Naive thymus-derived CD4-positive, alpha-beta T cell (primary cell): ENCODE results near the gene ADCYAP1. TPM values are rescaled to one million over a fixed set of nuclear protein-coding genes. Genes with fewer than 3 reads are reported as not detected.
A peak's percentile ranks its signal among the peaks of the same experiment; 100 is the strongest.

ENCODE experiments used
- ATAC-seq: fragments of 150-1000 bp; cut with Tn5 transposase; 2 replicates; pipeline ENCODE4 v1.10.0; 2021; ENCODE audit warnings: mild to moderate bottlenecking, moderate library complexity
- CTCF ChIA-PET: fragments of 350-600 bp; sonication (Branson Sonifier 250); formaldehyde crosslinking; loops from one replicate; lab custom pipeline; 2021; ENCODE audit warnings: antibody characterized with exemption; lab: Charles Lee
- POLR2A ChIA-PET: fragments of 350-600 bp; sonication (Branson Sonifier 250); formaldehyde crosslinking; loops from one replicate; lab custom pipeline; 2021; ENCODE audit warnings: antibody characterized with exemption, inconsistent platforms; lab: Charles Lee
- DNase-seq, 9 donors: peaks; one replicate each; pipeline versions ENCODE4 v3.0.0 to v3.0.0-alpha.2; 2020 to 2022; ENCODE audit warnings: mixed read lengths in 1 of 9
- H3K27ac ChIP-seq: one replicate; pipeline ENCODE4 v1.7.0; 2013; ENCODE audit warnings: mild to moderate bottlenecking, low read depth, low read length, moderate library complexity
- H3K27me3 ChIP-seq, 2 donors: one replicate each; pipeline ENCODE4 v1.7.0; 2013; ENCODE audit warnings: low read length in 2 of 2, mild to moderate bottlenecking in 2 of 2, moderate library complexity in 2 of 2; ENCODE audit not compliant: control insufficient read depth in 2 of 2, insufficient read depth in 2 of 2
- H3K36me3 ChIP-seq, 3 experiments: 1 replicate in 2 of 3; 2 replicates in 1 of 3; pipeline ENCODE4 v1.7.0; 2013; ENCODE audit warnings: low read length in 3 of 3, mild to moderate bottlenecking in 3 of 3, moderate library complexity in 1 of 3; ENCODE audit not compliant: insufficient read depth in 3 of 3, control insufficient read depth in 2 of 3
- H3K4me1 ChIP-seq, 2 donors: one replicate each; pipeline ENCODE4 v1.7.0; 2013; ENCODE audit warnings: low read length in 2 of 2, mild to moderate bottlenecking in 2 of 2, moderate library complexity in 1 of 2; ENCODE audit not compliant: control insufficient read depth in 2 of 2, insufficient read depth in 2 of 2
- H3K4me3 ChIP-seq: 2 replicates; pipeline ENCODE4 v1.7.0; 2013; ENCODE audit warnings: mild to moderate bottlenecking, low read length
- H3K9me3 ChIP-seq, 3 experiments: 1 replicate in 2 of 3; 2 replicates in 1 of 3; pipeline ENCODE4 v1.7.0; 2013; ENCODE audit warnings: low read length in 3 of 3; ENCODE audit not compliant: control insufficient read depth in 2 of 3
- H3K27ac Mint-ChIP-seq, 9 donors: one replicate each; pipeline ENCODE4 v1.8.0; 2020 to 2022; ENCODE audit warnings: mixed read lengths in 9 of 9, mild to moderate bottlenecking in 8 of 9, moderate library complexity in 5 of 9, inconsistent platforms in 2 of 9
- H3K27me3 Mint-ChIP-seq, 5 donors: one replicate each; pipeline ENCODE4 v1.8.0; 2021 to 2022; ENCODE audit warnings: mixed read lengths in 5 of 5, mild to moderate bottlenecking in 1 of 5
- H3K36me3 Mint-ChIP-seq, 5 donors: one replicate each; pipeline ENCODE4 v1.8.0; 2020 to 2022; ENCODE audit warnings: mixed read lengths in 5 of 5, mild to moderate bottlenecking in 3 of 5, inconsistent platforms in 1 of 5
- H3K4me1 Mint-ChIP-seq, 7 donors: one replicate each; pipeline ENCODE4 v1.8.0; 2020 to 2022; ENCODE audit warnings: mixed read lengths in 7 of 7, mild to moderate bottlenecking in 3 of 7, inconsistent platforms in 1 of 7
- H3K4me3 Mint-ChIP-seq, 10 donors: one replicate each; pipeline ENCODE4 v1.8.0; 2020 to 2022; ENCODE audit warnings: mild to moderate bottlenecking in 10 of 10, mixed read lengths in 10 of 10, moderate library complexity in 6 of 10, inconsistent platforms in 2 of 10
- H3K9me3 Mint-ChIP-seq, 11 donors: one replicate each; pipeline ENCODE4 v1.8.0; 2020 to 2022; ENCODE audit warnings: mixed read lengths in 11 of 11, mild to moderate bottlenecking in 4 of 11, inconsistent platforms in 1 of 11, moderate library complexity in 1 of 11
- intact Hi-C, 2 donors: fragments of 100-400 bp; cut with micrococcal nuclease; formaldehyde crosslinking; loops; one replicate each; pipeline ENCODE4 v1.15.1; 2023
- polyA plus RNA-seq, 2 donors: library from polyadenylated mRNA; unstranded; fragments of 300-500 nt; fragmentation: Illumina TruSeq; gene quantifications; one replicate each; pipeline ENCODE4 v1.2.3, GENCODE V29; 2021
- total RNA-seq, 6 experiments: library from RNA in 5 of 6; stranded (reverse) in 5 of 6; gene quantifications; 1 replicate in 5 of 6; 2 replicates in 1 of 6; pipeline ENCODE4 v1.2.3 and lab custom pipeline; 2021 to 2026

ADCYAP1 gene
- total and polyA plus RNA-seq, 7 experiments from 2014 or later: 0.34 TPM; not detected in 5

GRCh38 chr18:903701-904100 is 970 bp upstream of the ADCYAP1 start:
- Mint-ChIP-seq H3K4me1 (peaks cover 2 to 24% (median 13%) of the 10 kb centered on the region in 7 donors), H3K27me3 (peaks cover 67 to 76% (median 74%) of the 10 kb centered on the region in 5 donors), H3K4me3 (peak overlapping the region in 2 of 10 donors; percentile 18 to 61), H3K36me3 (peaks cover 0 to 10% (median 6%) of the 10 kb centered on the region in 5 donors), H3K9me3 (peaks cover 0 to 26% (median 8%) of the 10 kb centered on the region in 11 donors), H3K27ac (peak overlapping the region in 1 of 9 donors; percentile 76)
- peak in 6 of 9 donors; percentile 11 to 57 (median 20) for DNase-seq
- Histone ChIP-seq H3K27me3 (peaks cover 0 to 26% of the 10 kb centered on the region in 2 donors), H3K4me1 (peaks cover 5 to 19% of the 10 kb centered on the region in 2 donors), H3K9me3 (no peaks in the 10 kb centered on the region), H3K4me3 (no peak overlapping the region), H3K27ac (no peak overlapping the region), H3K36me3 (no peaks in the 10 kb centered on the region)
- ChIA-PET CTCF (no interaction called here), POLR2A (no interaction called here)
- intact Hi-C loops: no loop called here
- ATAC-seq: no peak

GRCh38 chr18:905307-905947 is 756 bp downstream of the ADCYAP1 start:
- H3K27ac Mint-ChIP-seq: peak overlapping the region in 1 of 9 donors; percentile 60
- peaks cover 6 to 27% (median 17%) of the 10 kb centered on the region in 7 donors for H3K4me1 Mint-ChIP-seq
- Histone ChIP-seq H3K27me3 (peaks cover 0 to 30% of the 10 kb centered on the region in 2 donors), H3K27ac (no peak overlapping the region), H3K9me3 (no peaks in the 10 kb centered on the region), H3K4me1 (peaks cover 5 to 22% of the 10 kb centered on the region in 2 donors), H3K4me3 (no peak overlapping the region), H3K36me3 (no peaks in the 10 kb centered on the region)
- H3K4me3 Mint-ChIP-seq: peak overlapping the region in 7 of 10 donors; percentile 44 to 82 (median 56)
- H3K9me3 Mint-ChIP-seq: peaks cover 0 to 33% (median 9%) of the 10 kb centered on the region in 11 donors
- H3K27me3 Mint-ChIP-seq: peaks cover 67 to 83% (median 74%) of the 10 kb centered on the region in 5 donors
- no peak for ATAC-seq
- peaks cover 0 to 10% (median 6%) of the 10 kb centered on the region in 5 donors for H3K36me3 Mint-ChIP-seq
- DNase-seq: no peak
- ChIA-PET POLR2A (no interaction called here), CTCF (no interaction called here)
- intact Hi-C loops: no loop called here

GRCh38 chr18:905948-906415 is 1.3 kb downstream of the ADCYAP1 start:
- intact Hi-C loops: no loop called here
- H3K27me3 Mint-ChIP-seq: peaks cover 67 to 87% (median 74%) of the 10 kb centered on the region in 5 donors
- H3K9me3 ChIP-seq: no peaks in the 10 kb centered on the region

GRCh38 chr18:906416-907114 is 1.9 kb downstream of the ADCYAP1 start:
- ChIA-PET CTCF (no interaction called here), POLR2A (no interaction called here)
- Histone ChIP-seq H3K9me3 (no peaks in the 10 kb centered on the region), H3K27me3 (peaks cover 0 to 31% of the 10 kb centered on the region in 2 donors), H3K36me3 (no peaks in the 10 kb centered on the region), H3K27ac (no peak overlapping the region), H3K4me3 (no peak overlapping the region), H3K4me1 (peaks cover 5 to 22% of the 10 kb centered on the region in 2 donors)
- intact Hi-C loops: no loop called here
- peak overlapping the region; percentile 48 to 82 (median 63) for H3K4me3 Mint-ChIP-seq
- H3K36me3 Mint-ChIP-seq: peaks cover 0 to 10% (median 6%) of the 10 kb centered on the region in 5 donors
- ATAC-seq: no peak
- peaks cover 70 to 87% (median 74%) of the 10 kb centered on the region in 5 donors for H3K27me3 Mint-ChIP-seq
- peaks cover 6 to 27% (median 19%) of the 10 kb centered on the region in 7 donors for H3K4me1 Mint-ChIP-seq
- peak overlapping the region in 1 of 9 donors; percentile 59 for H3K27ac Mint-ChIP-seq
- peaks cover 0 to 33% (median 11%) of the 10 kb centered on the region in 11 donors for H3K9me3 Mint-ChIP-seq
- DNase-seq: no peak

More at GRCh38 chr18:905948-906415, 1.3 kb downstream of the ADCYAP1 start:
- peak overlapping the region in 1 of 9 donors; percentile 60 for H3K27ac Mint-ChIP-seq
- POLR2A ChIA-PET: no interaction called here
- peaks cover 6 to 27% (median 17%) of the 10 kb centered on the region in 7 donors for H3K4me1 Mint-ChIP-seq
- peak overlapping the region in 8 of 10 donors; percentile 41 to 82 (median 72) for H3K4me3 Mint-ChIP-seq
- ATAC-seq (no peak), DNase-seq (no peak)
- Histone ChIP-seq H3K4me1 (peaks cover 5 to 22% of the 10 kb centered on the region in 2 donors), H3K36me3 (no peaks in the 10 kb centered on the region), H3K27me3 (peaks cover 0 to 31% of the 10 kb centered on the region in 2 donors), H3K27ac (no peak overlapping the region), H3K4me3 (no peak overlapping the region)
- H3K9me3 Mint-ChIP-seq: peaks cover 0 to 33% (median 11%) of the 10 kb centered on the region in 11 donors
- CTCF ChIA-PET: no interaction called here
- H3K36me3 Mint-ChIP-seq: peaks cover 0 to 10% (median 6%) of the 10 kb centered on the region in 5 donors

- Mint-ChIP-seq H3K9me3 (peaks cover 0 to 28% (median 11%) of the 10 kb centered on the region in 11 donors), H3K4me3 (peak overlapping the region in 9 of 10 donors; percentile 48 to 86 (median 71)), H3K4me1 (peaks cover 6 to 27% (median 19%) of the 10 kb centered on the region in 7 donors), H3K36me3 (peaks cover 0 to 8% (median 4%) of the 10 kb centered on the region in 5 donors), H3K27me3 (peaks cover 71 to 84% (median 75%) of the 10 kb centered on the region in 5 donors), H3K27ac (no peak overlapping the region)
- Histone ChIP-seq H3K4me1 (peaks cover 5 to 22% of the 10 kb centered on the region in 2 donors), H3K27me3 (peaks cover 0 to 24% of the 10 kb centered on the region in 2 donors), H3K9me3 (no peaks in the 10 kb centered on the region), H3K36me3 (no peaks in the 10 kb centered on the region), H3K4me3 (no peak overlapping the region), H3K27ac (no peak overlapping the region)
- ATAC-seq (peak; percentile 52), DNase-seq (peak in 1 of 9 donors; percentile 46)
- POLR2A ChIA-PET: no interaction called here
- CTCF ChIA-PET: no interaction called here
- intact Hi-C loops: no loop called here
These were observed 2.6 kb downstream of the ADCYAP1 start for GRCh38 chr18:907115-907884.
